Hepatic stellate cell (primary cell): ENCODE data around the gene NIPSNAP3A.
"Not testable (repeated sequence)": the region's sequence is repeated elsewhere in the genome, so short reads cannot be mapped to it uniquely, and the experiment has no call there.

ENCODE experiments used
- DNase-seq: peaks from one replicate; pipeline ENCODE4 v3.0.0; 2011; ENCODE audit warnings: low spot score

NIPSNAP3A gene

DNA sequence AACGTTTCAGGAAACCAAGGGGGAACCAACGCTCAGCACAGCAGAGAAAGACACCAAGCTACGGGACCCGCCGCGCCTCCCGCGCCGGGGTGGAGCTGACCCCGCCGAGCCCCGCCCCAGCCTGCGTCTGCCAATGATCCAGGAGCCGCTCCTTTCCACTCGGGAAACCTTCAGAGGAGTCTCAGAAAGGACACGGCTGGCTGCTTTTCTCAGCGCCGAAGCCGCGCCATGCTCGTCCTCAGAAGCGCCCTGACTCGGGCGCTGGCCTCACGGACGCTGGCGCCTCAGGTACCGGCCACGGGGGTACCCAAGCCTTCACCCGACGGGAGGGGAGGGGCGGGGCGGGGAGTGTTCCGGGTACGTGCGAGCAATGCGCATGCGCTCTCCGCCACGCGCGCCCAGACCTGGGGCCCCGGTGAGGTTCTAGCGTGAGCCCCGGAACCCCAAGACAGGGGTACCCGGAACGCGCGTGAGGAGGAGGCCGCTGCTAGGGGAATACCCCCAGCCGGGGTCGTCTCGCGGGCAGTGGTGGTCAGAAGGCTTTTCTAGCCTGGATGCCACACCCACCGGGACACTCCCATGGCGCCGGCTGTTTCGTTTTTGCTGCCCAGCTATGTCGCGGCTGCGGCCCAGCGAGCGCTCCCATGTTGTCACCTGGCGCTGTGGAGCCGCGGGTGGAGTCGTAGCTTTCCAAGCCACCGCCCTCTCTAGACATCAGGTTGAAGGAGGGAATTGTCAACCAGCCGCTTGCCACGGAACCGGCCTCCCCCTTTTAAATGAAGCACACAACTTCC, at the start of gene NIPSNAP3A:
TSS of gene NIPSNAP3A (plus strand) at position 119 of the 794 bp plus-strand sequence. CDS start at position 229, 110 bp downstream.
- peak; percentile 83 for DNase-seq

- no peak for DNase-seq
Measured at GRCh38 chr9:104700306-104700705, 47.2 kb upstream of the NIPSNAP3A start.

DNA sequence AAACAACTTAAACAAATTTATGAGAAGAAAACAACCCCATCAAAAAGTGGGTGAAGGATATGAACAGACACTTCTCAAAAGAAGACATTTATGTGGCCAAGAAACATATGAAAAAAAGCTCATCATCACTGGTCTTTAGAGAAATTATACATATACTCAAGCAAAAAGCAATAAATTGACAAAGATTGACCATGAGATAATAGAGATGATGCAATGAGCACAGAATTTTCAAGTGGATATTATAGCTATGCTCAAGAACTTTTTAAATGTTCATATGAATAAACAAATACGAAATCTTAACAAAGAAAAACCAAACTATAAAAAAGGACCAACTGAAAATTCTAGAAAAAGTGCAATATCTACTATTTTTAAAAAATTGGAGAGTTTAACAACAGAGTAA, 38.7 kb upstream of the NIPSNAP3A start:
- DNase-seq, result not testable (repeated sequence)

- DNase-seq, result no peak
Measured at GRCh38 chr9:104711604-104712003, 35.9 kb upstream of the NIPSNAP3A start.

DNA sequence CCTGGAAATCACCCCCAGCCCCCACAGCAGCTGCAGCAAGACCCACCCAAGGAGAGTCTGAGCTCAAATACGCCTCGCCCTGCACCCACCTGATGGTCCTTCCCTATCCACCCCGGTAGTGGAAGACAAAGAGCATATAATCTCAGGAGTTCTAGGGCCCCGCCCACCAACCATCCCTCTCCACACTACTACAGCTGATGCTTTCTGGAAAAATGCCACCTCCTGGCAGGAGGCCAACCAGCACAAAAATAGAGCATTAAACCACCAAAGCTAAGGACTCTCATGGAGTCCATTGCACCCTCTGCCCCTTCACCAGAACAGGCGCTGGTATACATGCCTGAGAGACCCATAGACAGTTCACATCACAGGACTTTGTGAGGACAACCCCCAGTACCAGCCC, 22.5 kb upstream of the NIPSNAP3A start:
- no peak for DNase-seq

DNA sequence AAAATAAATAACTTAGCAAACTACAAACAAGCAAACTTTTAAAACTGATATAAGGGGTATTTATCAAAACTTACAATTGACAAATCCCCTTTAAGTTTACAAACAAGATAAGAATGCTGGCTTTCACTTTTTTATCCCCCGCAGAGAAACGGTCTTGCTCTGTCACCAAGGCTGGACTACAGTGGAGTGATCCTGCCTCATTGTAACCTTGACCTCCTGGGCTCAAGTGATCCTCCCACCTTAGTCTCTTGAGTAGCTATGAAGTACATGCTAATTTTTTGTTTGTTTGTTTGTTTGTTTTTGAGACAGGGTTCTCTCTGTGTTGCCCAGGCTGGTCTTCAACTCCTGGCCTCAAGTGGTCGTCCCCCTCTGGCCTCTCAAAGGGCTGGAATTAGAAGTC, 9.0 kb upstream of the NIPSNAP3A start:
- no peak for DNase-seq

GRCh38 chr9:104740621-104741020, 6.9 kb upstream of the NIPSNAP3A start:
- peak; percentile 44 for DNase-seq

- peak; percentile 27 for DNase-seq
Measured at GRCh38 chr9:104743376-104743985, 4.0 kb upstream of the NIPSNAP3A start.

DNA sequence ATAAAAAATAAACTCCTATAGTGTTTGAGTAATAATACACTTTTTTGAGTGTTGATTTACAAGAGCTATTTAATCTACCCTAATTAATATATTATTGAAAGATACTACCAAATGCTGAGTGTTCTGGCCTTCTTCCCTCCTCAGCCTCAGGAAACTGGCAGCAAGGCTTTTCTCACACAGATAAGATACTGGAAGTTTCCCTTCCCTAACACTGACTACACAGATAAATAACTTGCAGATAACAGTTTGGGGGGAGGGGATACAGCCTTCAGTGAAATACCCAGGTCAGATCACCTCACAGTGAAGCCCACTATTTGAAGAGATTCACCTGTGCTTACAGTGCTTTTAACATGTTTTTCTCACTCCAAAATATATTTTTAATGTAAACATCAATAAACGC, 1.6 kb upstream of the NIPSNAP3A start:
- DNase-seq, result no peak

- no peak for DNase-seq
Measured at GRCh38 chr9:104746285-104746684, 1.2 kb upstream of the NIPSNAP3A start.

DNA sequence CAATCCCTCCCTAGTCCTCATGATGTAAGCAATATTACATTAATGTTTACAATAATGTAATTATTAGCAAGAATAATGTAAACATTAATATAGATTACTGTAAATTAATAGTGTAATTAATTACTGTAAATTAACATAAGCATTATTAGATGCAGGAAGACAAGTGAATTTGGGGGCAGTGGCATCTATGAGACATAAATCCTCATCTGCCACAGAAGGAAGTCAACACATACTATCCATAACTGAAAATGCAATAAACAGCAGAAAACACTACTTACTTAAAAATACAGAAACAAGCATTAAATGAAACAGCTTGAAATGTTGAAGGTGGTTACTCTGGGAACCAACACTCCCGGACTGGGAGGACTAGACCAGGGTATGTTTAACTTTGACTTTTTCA, 685 bp upstream of the NIPSNAP3A start:
- DNase-seq, result no peak

- DNase-seq, result no peak
Measured at GRCh38 chr9:104747245-104747564, 278 bp upstream of the NIPSNAP3A start.

DNA sequence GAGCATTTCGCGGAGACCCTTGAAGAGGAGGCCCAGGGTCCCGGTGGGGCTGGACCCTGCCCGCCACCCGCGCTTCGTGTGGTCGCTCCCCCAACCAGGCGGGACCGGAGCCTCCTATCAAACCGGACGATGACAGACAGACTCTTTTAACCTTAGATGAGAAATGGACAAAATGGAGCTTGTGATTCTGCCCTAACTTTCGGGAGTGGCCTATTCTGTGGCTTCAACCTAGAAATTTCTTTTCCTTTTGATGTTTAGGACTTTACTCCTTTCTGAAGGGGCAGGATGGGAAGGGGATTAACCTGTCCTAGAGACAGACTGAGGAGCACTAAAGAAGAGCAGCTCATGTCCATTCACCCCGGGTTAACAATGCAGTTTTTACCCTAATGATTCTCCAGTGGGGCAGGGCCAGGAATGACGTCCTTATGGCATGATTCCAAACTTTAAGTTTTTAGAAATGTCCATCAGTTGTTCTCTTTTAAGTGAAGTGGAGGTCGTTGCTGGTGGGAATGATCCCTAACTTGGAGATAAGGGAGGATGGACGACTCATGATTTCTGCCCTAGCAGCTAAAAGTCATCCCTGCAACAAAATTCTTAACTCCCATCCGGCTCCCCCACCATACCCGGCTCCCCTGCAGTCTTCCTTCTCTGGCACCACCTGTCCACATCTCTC, 1.0 kb downstream of the NIPSNAP3A start:
- DNase-seq, result peak; percentile 19

DNA sequence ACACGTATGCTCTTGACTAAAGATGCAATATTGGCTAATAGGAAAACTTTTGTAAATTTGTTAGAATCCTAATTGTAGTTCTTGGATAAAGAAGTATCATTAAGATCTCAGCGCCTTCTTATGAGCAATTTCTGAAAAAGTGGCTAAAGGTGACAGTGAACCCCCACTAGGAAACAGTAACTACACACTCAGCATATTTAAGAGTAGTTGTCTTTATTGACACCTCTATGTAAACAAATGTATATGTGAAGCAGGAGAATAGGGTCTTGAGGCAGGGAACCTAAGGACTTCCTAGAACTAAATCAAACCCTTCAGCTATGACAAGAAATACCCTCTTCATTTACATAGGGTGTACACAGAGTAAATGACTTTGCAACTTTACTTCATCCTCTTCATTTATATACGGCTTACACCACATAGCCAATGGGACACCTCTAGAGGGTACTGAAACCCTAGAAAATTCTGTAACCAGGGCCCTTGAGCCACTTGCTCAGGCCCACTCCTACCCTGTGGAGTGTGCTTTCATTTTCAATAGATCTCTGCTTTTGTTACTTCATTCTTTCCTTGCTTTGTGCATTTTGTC, 2.8 kb downstream of the NIPSNAP3A start:
- no peak for DNase-seq

GRCh38 chr9:104758974-104759373, 11.5 kb downstream of the NIPSNAP3A start:
- no peak for DNase-seq

DNA sequence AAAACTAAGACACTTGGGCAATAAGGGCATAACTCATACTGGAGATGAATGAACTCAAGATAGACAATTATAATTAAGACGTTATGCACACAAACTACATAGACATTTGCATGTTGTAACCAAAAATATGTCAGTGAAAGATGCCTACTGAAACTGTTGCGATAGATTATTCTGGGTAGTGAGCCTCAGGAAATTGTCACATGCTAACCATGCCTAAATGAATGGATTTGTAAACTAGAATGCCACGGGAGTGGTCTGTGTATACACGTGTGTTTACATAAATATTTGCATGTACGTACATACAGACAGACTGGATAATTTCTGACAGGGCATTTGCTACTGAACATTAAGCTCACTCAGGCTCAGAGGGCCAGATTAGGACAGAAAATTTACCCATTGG, 17.7 kb downstream of the NIPSNAP3A start:
- DNase-seq, result no peak

DNA sequence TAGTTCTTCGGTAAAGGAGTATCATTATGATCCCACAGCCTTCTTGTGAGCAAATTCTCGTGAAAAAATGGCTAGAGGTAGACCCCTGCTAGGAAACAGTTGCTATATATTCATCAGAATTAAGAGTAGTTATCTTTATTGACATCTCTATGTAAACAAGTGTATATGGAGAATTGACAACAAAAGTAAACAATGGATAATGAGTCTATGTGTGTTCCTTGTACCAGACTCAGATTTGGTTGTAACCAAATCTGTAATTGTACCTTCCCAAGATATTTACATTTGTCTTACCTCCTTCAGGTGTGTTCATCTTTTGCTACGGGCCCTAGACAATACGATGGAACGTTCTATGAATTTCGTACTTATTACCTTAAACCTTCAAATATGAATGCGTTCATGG, 18.5 kb downstream of the NIPSNAP3A start:
- DNase-seq, result no peak

GRCh38 chr9:104767507-104767906, 20.0 kb downstream of the NIPSNAP3A start:
- DNase-seq, result no peak

GRCh38 chr9:104769029-104769428, 21.5 kb downstream of the NIPSNAP3A start:
- not testable (repeated sequence) for DNase-seq

DNA sequence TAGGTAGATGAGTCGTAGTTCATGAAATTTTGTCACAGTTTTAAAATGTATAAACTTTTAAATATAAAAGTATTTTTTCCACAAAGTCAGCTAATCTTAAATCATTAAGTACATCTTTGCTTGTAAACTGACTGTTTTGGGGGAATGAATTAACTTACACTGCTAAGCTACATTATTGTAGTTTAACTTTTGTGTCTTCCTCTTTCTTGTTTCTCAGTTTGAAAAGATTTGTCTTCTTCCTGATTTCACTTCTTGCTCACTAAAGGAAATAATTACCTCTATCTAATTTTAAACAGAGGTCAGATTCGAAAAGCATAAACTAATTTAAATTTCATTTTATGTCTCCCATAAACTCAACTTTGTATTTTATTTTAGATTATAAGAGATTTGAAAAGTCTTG, 22.2 kb downstream of the NIPSNAP3A start:
- no peak for DNase-seq

GRCh38 chr9:104772714-104773510, 25.4 kb downstream of the NIPSNAP3A start:
- DNase-seq, result no peak

DNA sequence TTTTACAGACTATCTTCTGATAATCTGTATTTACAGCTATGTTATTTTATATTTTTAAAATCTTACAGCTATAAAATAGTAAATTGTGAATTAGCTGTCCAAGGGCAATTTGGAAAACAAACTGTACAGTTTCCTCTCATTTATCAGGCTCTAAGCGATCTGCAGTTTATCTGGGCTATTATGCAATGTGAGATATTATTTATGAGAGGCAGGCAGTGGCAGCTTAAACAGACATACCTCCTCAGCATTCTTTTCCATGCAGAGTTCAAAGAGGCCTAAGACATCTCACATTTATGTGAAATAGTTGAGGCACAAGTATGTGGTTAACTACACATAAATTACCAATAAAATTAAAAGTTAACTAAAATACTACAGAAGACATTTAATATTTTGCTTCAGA, 26.6 kb downstream of the NIPSNAP3A start:
- DNase-seq, result no peak
